ENCODE data around the gene MROH8.

Gene MROH8

GRCh38 chr20:37178839-37179682 lies at the start of gene MROH8, which contains the start of gene RPN2:
Gene MROH8, minus strand, starts transcription at chr20:37179548.
Gene RPN2, plus strand, starts transcription at chr20:37179330. Its CDS starts 27 bp downstream, at chr20:37179357.
- DNase-seq (ENCODE audit: low read depth) = peak; percentile 99

- no peak for DNase-seq (ENCODE audit: low read depth)
These were observed 49.3 kb upstream of the MROH8 start for GRCh38 chr20:37228656-37229055.

- no peak for DNase-seq (ENCODE audit: low read depth)
These were observed 48.7 kb upstream of the MROH8 start for GRCh38 chr20:37228082-37228481.

DNA sequence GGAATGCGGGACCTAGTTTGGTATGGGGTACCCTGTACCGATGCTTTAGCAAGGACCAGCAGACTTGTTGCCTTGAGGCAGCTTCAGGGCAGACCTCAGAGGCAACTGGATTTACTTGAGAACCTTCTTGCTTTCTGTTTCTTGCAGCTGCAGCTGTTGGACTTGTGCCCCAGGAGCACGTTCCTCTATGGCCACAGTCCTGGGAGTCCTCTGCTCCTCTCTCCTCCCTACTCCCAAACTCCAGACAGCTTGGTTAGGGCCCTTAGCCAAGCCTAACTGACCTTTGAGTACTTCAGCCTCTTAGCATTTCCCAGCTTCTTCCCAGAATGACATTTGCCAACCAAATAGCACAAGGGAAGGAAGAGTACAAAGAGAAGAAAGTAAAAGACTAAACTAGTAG lies 47.5 kb upstream of the MROH8 start:
- no peak for DNase-seq (ENCODE audit: low read depth)

DNA sequence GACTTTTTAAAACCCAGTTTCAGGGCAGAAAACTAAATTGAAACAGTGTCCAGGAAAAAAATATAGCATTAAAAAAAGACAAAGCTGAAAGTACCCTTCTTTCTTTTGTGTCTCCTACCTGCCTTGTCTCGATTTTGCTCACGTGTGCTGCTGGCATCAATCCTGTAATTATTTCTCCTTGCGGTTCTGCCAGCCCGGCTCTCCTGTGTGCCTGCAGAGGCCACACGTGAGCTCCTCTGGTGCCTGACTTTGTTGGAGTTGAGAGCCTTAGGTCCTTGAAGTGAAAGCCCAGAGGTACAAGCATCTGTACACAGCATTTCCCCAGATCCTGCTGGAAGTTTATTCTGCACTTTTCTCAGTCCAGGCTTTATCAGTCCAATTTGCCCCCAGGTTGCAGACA lies 45.8 kb upstream of the MROH8 start:
- no peak for DNase-seq (ENCODE audit: low read depth)

- DNase-seq (ENCODE audit: low read depth) = peak; percentile 93
These were observed 43.7 kb upstream of the MROH8 start for GRCh38 chr20:37223053-37223452.

DNA sequence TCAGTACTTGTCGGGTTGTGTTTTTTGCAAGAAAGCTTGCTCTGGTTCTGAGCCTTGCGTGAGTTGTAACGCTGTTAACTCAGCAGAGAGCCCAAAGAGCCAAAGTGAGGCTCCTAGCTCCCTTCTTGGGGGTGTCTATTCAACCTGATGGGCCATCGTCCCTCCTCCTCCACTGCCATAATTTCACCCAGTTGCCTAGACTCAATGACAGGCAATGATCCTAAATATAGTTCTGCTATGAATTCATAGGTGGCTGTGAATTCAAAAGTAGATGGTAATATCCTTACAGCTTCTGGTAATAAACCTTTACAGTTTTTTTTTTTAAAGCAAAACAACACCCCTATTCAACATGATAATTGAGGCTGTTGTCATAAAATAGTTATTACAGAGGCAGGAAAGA lies 42.7 kb upstream of the MROH8 start:
- no peak for DNase-seq (ENCODE audit: low read depth)

GRCh38 chr20:37220731-37221130 lies 41.4 kb upstream of the MROH8 start:
- no peak for DNase-seq (ENCODE audit: low read depth)

- no peak for DNase-seq (ENCODE audit: low read depth)
These were observed 40.7 kb upstream of the MROH8 start for GRCh38 chr20:37219751-37220668.

DNA sequence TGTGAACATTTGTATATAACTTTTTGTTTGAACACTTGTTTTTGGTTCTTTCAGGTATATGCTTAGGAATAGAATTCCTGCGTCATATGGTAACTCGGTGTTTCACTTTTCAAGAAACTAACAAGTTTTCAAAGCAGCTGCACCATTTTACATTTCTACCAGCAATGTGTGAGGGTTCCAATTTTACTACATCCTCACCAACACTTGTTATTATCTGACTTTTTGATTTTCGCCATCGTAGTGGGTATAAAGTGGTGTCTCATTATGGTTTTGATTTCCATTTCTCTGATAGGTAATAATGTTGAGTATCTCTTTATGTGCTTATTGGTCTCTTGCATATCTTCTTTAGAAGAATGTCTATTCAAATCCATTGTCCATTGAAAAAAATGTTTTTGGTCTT lies 39.6 kb upstream of the MROH8 start:
- DNase-seq (ENCODE audit: low read depth) = no peak

- no peak for DNase-seq (ENCODE audit: low read depth)
These were observed 39.1 kb upstream of the MROH8 start for GRCh38 chr20:37218441-37218840.

GRCh38 chr20:37209661-37210314 lies 30.4 kb upstream of the MROH8 start:
- no peak for DNase-seq (ENCODE audit: low read depth)

DNA sequence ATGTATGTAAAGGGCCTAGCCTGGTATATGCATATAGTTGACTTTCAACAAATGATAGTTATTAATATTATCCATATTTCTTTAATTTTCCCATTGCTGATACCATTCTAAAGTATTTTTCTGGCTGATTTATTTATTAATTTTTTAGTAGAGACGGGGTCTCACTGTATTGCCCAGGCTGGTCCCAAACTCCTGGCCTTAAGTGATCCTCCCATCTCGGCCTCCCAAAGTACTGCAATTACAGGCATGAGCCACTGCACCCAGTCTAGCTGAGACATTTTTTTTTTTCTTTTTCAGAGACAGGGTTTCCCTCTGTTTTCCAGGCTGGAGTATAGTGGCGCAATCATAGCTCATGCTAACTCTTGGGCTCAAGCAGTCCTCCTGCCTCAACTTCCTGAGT lies 29.8 kb upstream of the MROH8 start:
- DNase-seq (ENCODE audit: low read depth) = no peak

DNA sequence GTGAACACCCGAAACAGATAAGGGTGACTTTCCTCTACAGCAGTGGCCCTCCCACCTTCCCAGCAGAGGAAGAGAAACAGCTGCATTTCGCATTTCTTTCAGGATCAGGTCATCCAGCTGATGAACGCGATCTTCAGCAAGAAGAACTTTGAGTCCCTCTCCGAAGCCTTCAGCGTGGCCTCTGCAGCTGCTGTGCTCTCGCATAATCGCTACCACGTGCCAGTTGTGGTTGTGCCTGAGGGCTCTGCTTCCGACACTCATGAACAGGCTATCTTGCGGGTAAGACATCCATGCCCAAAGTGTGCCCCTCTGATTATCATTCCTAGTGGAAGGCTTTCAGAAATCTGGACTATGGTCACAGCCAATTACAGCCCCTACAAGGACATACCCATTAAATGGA lies 27.8 kb upstream of the MROH8 start:
- DNase-seq (ENCODE audit: low read depth) = no peak

GRCh38 chr20:37205794-37206193 lies 26.4 kb upstream of the MROH8 start:
- no peak for DNase-seq (ENCODE audit: low read depth)

GRCh38 chr20:37205130-37205529 lies 25.8 kb upstream of the MROH8 start:
- DNase-seq (ENCODE audit: low read depth) = no peak

DNA sequence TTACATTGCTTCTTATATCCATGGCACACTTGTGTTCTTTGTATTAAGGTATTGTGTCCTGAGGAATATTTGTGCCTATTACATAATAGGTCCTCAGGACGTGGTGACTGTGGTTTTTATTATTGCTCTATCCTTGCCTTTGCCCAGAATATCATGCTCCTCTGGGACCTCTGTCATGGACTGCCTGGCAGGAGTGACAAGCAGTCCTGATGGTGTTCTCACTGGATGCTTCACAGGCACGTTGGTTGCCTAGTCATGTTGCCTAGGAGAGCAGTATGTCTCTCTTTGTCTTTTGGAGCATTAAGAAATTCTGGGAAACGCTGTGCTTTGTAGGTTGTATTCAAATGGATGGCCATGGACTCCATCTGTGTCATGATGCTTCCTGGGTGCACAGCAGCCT lies 24.7 kb upstream of the MROH8 start:
- no peak for DNase-seq (ENCODE audit: low read depth)

GRCh38 chr20:37202267-37202943 lies 23.1 kb upstream of the MROH8 start:
- peak; percentile 99 for DNase-seq (ENCODE audit: low read depth)

DNA sequence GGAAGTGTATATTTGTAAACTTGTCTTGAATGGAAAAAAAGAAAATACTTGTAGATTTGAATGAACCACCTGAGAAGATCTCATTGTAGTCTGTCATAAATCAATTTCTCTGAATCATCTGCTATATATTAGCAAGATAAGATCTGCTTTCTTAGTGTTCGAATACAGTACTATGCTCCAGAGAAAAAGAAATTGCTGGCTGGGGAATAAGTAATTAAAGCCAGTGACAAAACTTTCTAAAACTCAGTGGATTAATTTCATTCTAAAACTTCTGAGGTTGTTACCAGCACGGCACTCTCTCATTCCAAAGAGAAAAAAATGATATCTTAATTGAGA lies 22.4 kb upstream of the MROH8 start:
- DNase-seq (ENCODE audit: low read depth) = peak; percentile 66

DNA sequence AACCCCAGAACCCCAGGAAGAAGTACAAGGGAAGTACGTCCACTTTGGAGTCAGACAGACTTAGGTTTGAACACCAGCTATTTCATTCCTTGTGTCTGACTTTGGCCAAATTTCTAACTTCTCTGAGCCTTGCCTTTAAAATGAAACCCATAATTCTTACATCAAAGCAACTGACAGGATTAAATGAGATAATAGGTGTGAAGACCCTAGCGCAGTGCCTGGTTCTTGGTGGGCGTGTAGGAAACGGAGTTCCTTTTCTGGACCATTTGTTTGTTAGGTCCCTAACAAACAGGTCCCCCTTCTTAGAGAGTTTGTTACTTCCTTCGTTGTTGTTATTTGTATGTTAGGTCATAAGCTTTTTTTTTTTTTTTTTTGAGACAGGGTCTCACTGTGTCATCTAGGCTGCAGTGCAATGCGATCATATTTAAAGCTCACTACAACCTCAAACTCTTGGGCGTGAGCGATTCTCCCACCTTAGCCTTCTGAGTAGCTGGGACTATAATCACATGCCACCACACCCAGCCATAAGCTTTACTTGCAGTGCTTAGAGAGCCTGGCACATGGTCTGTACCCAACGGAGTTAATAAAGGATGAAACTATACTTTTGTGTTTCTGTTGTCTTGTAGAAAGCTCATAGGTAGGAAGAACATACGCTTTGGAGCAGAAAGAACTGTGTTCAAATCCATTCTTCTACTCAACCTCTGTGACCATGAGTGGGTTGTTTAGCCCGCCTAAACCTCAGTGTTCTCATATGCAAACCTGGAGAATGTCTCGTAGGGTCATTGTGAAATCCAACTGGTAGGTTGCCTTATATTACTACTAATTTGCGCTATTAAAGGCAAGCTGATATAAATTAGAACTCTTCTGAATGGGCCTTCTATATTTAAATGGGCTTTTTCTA lies 21.8 kb upstream of the MROH8 start:
- peak; percentile 28 for DNase-seq (ENCODE audit: low read depth)

- DNase-seq (ENCODE audit: low read depth) = no peak
These were observed 21.0 kb upstream of the MROH8 start for GRCh38 chr20:37200376-37200775.

Measured in ELR (cell line).